ENCODE data around the gene CDKN2D.

Gene CDKN2D

GRCh38 chr19:10519421-10519820 is 49.4 kb downstream of the CDKN2D start:
- DNase-seq, result no peak

GRCh38 chr19:10518444-10519361 is 50.1 kb downstream of the CDKN2D start:
- DNase-seq, result no peak

- peak; percentile 60 for DNase-seq
Observed at GRCh38 chr19:10517760-10518443, 50.9 kb downstream of the CDKN2D start.

- peak; percentile 57 for DNase-seq
Observed at GRCh38 chr19:10517361-10517759, 51.4 kb downstream of the CDKN2D start, which contains the start of gene S1PR5. Gene S1PR5, minus strand, starts transcription at chr19:10517447. Its CDS starts 2,436 bp downstream, at chr19:10515011.

GRCh38 chr19:10516671-10517286 is 52.0 kb downstream of the CDKN2D start:
- DNase-seq, result no peak

Data from 8988T (cell line).